IMR-90 (cell line): ENCODE results near the gene SREBF2. TPM values are rescaled to one million over a fixed set of nuclear protein-coding genes. Genes with fewer than 3 reads are reported as not detected.

ENCODE experiments used
- ATAC-seq: fragments of 200-7000 bp; cut with Tn5 transposase; 2 replicates; pipeline ENCODE4 v1.9.1; 2020; ENCODE audit warnings: low read depth, mild to moderate bottlenecking, moderate library complexity
- BruUV-seq: library from RNA; stranded (reverse); fragments of 400-500 nt; replicated peaks from 2 replicates; lab custom pipeline; 2021; lab: Mats Ljungman, UMichigan
- CTCF ChIA-PET: fragments of 300-600 bp; formaldehyde crosslinking; extraction: SDS; loops from one replicate; lab custom pipeline; 2021; ENCODE audit warnings: antibody characterized with exemption; lab: Yijun Ruan, JAX
- POLR2A ChIA-PET: fragments of 300-600 bp; sonication (Branson Sonifier 250); formaldehyde crosslinking; loops from one replicate; lab custom pipeline; 2022; ENCODE audit warnings: antibody characterized with exemption; ENCODE audit not compliant: unreplicated experiment; lab: Charles Lee
- DNase-seq: peaks from one replicate; pipeline ENCODE4 v3.0.0; 2013
- H2AFZ ChIP-seq: replicated peaks from 2 replicates; pipeline ENCODE3; 2013; ENCODE audit warnings: low read length, mild to moderate bottlenecking; ENCODE audit not compliant: poor library complexity
- H2AK5ac ChIP-seq: 2 replicates; pipeline ENCODE4 v1.6.1; 2013; ENCODE audit warnings: low read depth, low read length, inconsistent platforms
- H2AK9ac ChIP-seq: replicated peaks from 2 replicates; pipeline ENCODE3; 2013; ENCODE audit warnings: mild to moderate bottlenecking, low read depth, low read length, moderate library complexity; ENCODE audit not compliant: poor library complexity
- H2BK120ac ChIP-seq: 2 replicates; pipeline ENCODE4 v1.6.1; 2013; ENCODE audit warnings: low read depth, low read length, inconsistent platforms
- H2BK15ac ChIP-seq: 3 replicates; pipeline ENCODE4 v1.6.1; 2013; ENCODE audit warnings: low read depth, low read length, inconsistent platforms
- H2BK20ac ChIP-seq: 2 replicates; pipeline ENCODE4 v1.6.1; 2013; ENCODE audit warnings: low read depth, mild to moderate bottlenecking, inconsistent platforms, low read length, moderate library complexity
- H2BK5ac ChIP-seq: 2 replicates; pipeline ENCODE4 v1.6.1; 2013; ENCODE audit warnings: mild to moderate bottlenecking, low read depth, low read length, inconsistent platforms; ENCODE audit not compliant: poor library complexity, severe bottlenecking
- H3K14ac ChIP-seq: replicated peaks from 2 replicates; pipeline ENCODE4 v1.6.1; 2013; ENCODE audit warnings: low read depth, low read length, inconsistent platforms
- H3K18ac ChIP-seq: 2 replicates; pipeline ENCODE4 v1.6.1; 2013; ENCODE audit warnings: low read depth, low read length, control low read depth
- H3K23ac ChIP-seq: 2 replicates; pipeline ENCODE4 v1.6.1; 2013; ENCODE audit warnings: low read depth, low read length, inconsistent platforms
- H3K27ac ChIP-seq: 2 replicates; pipeline ENCODE4 v1.5.1; 2013; ENCODE audit warnings: mild to moderate bottlenecking, control low read depth, low read length; ENCODE audit not compliant: insufficient read depth
- H3K27me3 ChIP-seq: 2 replicates; pipeline ENCODE4 v1.6.1; 2013; ENCODE audit warnings: low read length; ENCODE audit not compliant: control insufficient read depth, insufficient read depth
- H3K36me3 ChIP-seq: 2 replicates; pipeline ENCODE4 v1.6.1; 2013; ENCODE audit warnings: low read length, mixed read lengths; ENCODE audit not compliant: control insufficient read depth, insufficient read depth
- H3K4ac ChIP-seq: 2 replicates; pipeline ENCODE4 v1.6.1; 2013; ENCODE audit warnings: low read depth, low read length, inconsistent platforms
- H3K4me1 ChIP-seq: 2 replicates; pipeline ENCODE4 v1.6.1; 2013; ENCODE audit warnings: low read length, mixed read lengths; ENCODE audit not compliant: control insufficient read depth, insufficient read depth
- H3K4me2 ChIP-seq: 2 replicates; pipeline ENCODE4 v1.6.1; 2013; ENCODE audit warnings: low read depth, mild to moderate bottlenecking, control low read depth, low read length, moderate library complexity
- H3K4me3 ChIP-seq: 2 replicates; pipeline ENCODE4 v1.5.1; 2013; ENCODE audit warnings: low read depth, mild to moderate bottlenecking, control low read depth, low read length, moderate library complexity; ENCODE audit not compliant: insufficient read depth
- H3K56ac ChIP-seq: 2 replicates; pipeline ENCODE4 v1.6.1; 2013; ENCODE audit warnings: low read length, inconsistent platforms; ENCODE audit not compliant: insufficient read depth; ENCODE audit errors: extremely low read depth
- H3K79me1 ChIP-seq, 2 experiments: 2 replicates each; pipeline ENCODE4 v1.6.1; 2013; ENCODE audit warnings: low read length in 2 of 2, inconsistent platforms in 1 of 2, low read depth in 1 of 2
- H3K9ac ChIP-seq: 2 replicates; pipeline ENCODE4 v1.6.1; 2013; ENCODE audit warnings: low read depth, low read length, control low read depth
- H3K9me1 ChIP-seq: 2 replicates; pipeline ENCODE4 v1.6.1; 2013; ENCODE audit warnings: low read length, inconsistent platforms; ENCODE audit not compliant: insufficient read depth
- H3K9me3 ChIP-seq: 2 replicates; pipeline ENCODE4 v1.6.1; 2013; ENCODE audit warnings: low read length; ENCODE audit not compliant: control insufficient read depth, insufficient read depth
- H4K20me1 ChIP-seq: 2 replicates; pipeline ENCODE4 v1.6.1; 2013; ENCODE audit warnings: low read length, inconsistent platforms; ENCODE audit not compliant: insufficient read depth
- H4K5ac ChIP-seq: 2 replicates; pipeline ENCODE4 v1.6.1; 2013; ENCODE audit warnings: mild to moderate bottlenecking, low read depth, low read length, control low read depth
- H4K8ac ChIP-seq, 2 experiments: 2 replicates each; pipeline ENCODE4 v1.6.1; 2013; ENCODE audit warnings: low read depth in 2 of 2, low read length in 2 of 2, control low read depth in 1 of 2, inconsistent platforms in 1 of 2
- H4K91ac ChIP-seq: 2 replicates; pipeline ENCODE4 v1.6.1; 2013; ENCODE audit warnings: low read depth, low read length, inconsistent platforms; ENCODE audit not compliant: insufficient read depth
- BHLHE40 ChIP-seq: fragments of 150-350 bp; IDR thresholded peaks from 2 replicates; pipeline ENCODE4 v1.6.1; 2016; ENCODE audit warnings: mild to moderate bottlenecking, low read depth, low read length
- CEBPB ChIP-seq: IDR thresholded peaks from 2 replicates; pipeline ENCODE4 v1.6.1; 2012; ENCODE audit warnings: low read depth, low read length, improper control_type of control experiment
- CHD1 ChIP-seq: IDR thresholded peaks from 2 replicates; pipeline ENCODE4 v1.6.1; 2012; ENCODE audit warnings: low read depth, low read length, improper control_type of control experiment
- FOS ChIP-seq: fragments of 150-350 bp; IDR thresholded peaks from 2 replicates; pipeline ENCODE4 v1.6.1; 2016; ENCODE audit warnings: low read depth, low read length
- MAZ ChIP-seq: IDR thresholded peaks from 2 replicates; pipeline ENCODE4 v1.6.1; 2012; ENCODE audit warnings: low read depth, mild to moderate bottlenecking, low read length, improper control_type of control experiment, moderate library complexity, borderline replicate concordance
- MXI1 ChIP-seq: IDR thresholded peaks from 2 replicates; pipeline ENCODE4 v1.6.1; 2012; ENCODE audit warnings: low read depth, mild to moderate bottlenecking, low read length, moderate library complexity, borderline replicate concordance
- NFE2L2 ChIP-seq: fragments of 150-350 bp; IDR thresholded peaks from 2 replicates; pipeline ENCODE4 v1.6.1; 2016; ENCODE audit warnings: low read depth, mild to moderate bottlenecking, low read length
- POLR2A ChIP-seq: IDR thresholded peaks from 2 replicates; pipeline ENCODE4 v1.6.1; 2012; ENCODE audit warnings: mild to moderate bottlenecking, low read depth, low read length
- RAD21 ChIP-seq: IDR thresholded peaks from 2 replicates; pipeline ENCODE4 v1.6.1; 2012; ENCODE audit warnings: low read length, improper control_type of control experiment
- RCOR1 ChIP-seq: IDR thresholded peaks from 2 replicates; pipeline ENCODE4 v1.6.1; 2012; ENCODE audit warnings: mild to moderate bottlenecking, low read length, improper control_type of control experiment; ENCODE audit not compliant: insufficient replicate concordance
- RFX5 ChIP-seq: IDR thresholded peaks from 2 replicates; pipeline ENCODE4 v1.8.0; 2012; ENCODE audit warnings: low read depth, mild to moderate bottlenecking, low read length, moderate library complexity
- SMC3 ChIP-seq: fragments of 150-350 bp; IDR thresholded peaks from 2 replicates; pipeline ENCODE4 v1.6.1; 2016; ENCODE audit warnings: low read depth, mild to moderate bottlenecking, antibody characterized with exemption, low read length, moderate library complexity
- WGBS, 2 experiments: methylation state at CpG; one replicate each; pipeline versions ENCODE4 v1.1.5 to v1.1.7; 2013; ENCODE audit warnings: missing lambda C conversion rate in 2 of 2; ENCODE audit not compliant: insufficient read length in 1 of 2; ENCODE audit errors: extremely low coverage in 2 of 2; 5-methylcytosine and 5-hydroxymethylcytosine counted together
- dilution Hi-C: fragments of 300-500 bp; cut with HindIII; formaldehyde crosslinking; loops from one replicate; pipeline ENCODE4 v1.14.3; 2018; ENCODE audit warnings: low sequenced_read_pairs; ENCODE audit not compliant: unreplicated experiment
- in situ Hi-C: fragments of 300-500 bp; cut with MboI; formaldehyde crosslinking; loops from 3 replicates; pipeline ENCODE4 v1.14.3; 2019; ENCODE audit warnings: low sequenced_read_pairs, inconsistent platforms, mixed read lengths
- intact Hi-C: fragments of 100-400 bp; cut with micrococcal nuclease; formaldehyde crosslinking; loops from 2 replicates; pipeline ENCODE4 v1.10.0; 2022
- polyA plus RNA-seq, 3 experiments: library from polyadenylated mRNA; depleted of rRNA; stranded (reverse); fragments of >200 nt; gene quantifications; 2 replicates each; pipeline ENCODE4 v1.2.3, GENCODE V29; 2012; ENCODE audit warnings: low replicate concordance in 1 of 3
- total RNA-seq: library from RNA; depleted of rRNA; stranded (reverse); fragments of >200 nt; gene quantifications from 2 replicates; pipeline ENCODE4 v1.2.3, GENCODE V29; 2012
- TF ChIP-seq, protein P1 (sequence below): conservative IDR thresholded peaks from 2 replicates; pipeline ENCODE4 v1.5.1; 2012; ENCODE audit warnings: mild to moderate bottlenecking, low read depth, low read length, improper control_type of control experiment
- TF ChIP-seq, protein P2 (sequence below): fragments of 150-350 bp; IDR thresholded peaks from 2 replicates; pipeline ENCODE4 v1.6.1; 2017; ENCODE audit warnings: mild to moderate bottlenecking, antibody characterized with exemption, low read length, low read depth
- TF ChIP-seq, protein P3 (sequence below): fragments of 150-350 bp; IDR thresholded peaks from 2 replicates; pipeline ENCODE4 v1.6.1; 2016; ENCODE audit warnings: low read depth, mild to moderate bottlenecking, low read length, moderate library complexity, borderline replicate concordance

The SREBF2 gene
- total and polyA plus RNA-seq, 2 of the 4 experiments (the other 2 are of a cell fraction), result 8.1 to 47.4 TPM

DNA sequence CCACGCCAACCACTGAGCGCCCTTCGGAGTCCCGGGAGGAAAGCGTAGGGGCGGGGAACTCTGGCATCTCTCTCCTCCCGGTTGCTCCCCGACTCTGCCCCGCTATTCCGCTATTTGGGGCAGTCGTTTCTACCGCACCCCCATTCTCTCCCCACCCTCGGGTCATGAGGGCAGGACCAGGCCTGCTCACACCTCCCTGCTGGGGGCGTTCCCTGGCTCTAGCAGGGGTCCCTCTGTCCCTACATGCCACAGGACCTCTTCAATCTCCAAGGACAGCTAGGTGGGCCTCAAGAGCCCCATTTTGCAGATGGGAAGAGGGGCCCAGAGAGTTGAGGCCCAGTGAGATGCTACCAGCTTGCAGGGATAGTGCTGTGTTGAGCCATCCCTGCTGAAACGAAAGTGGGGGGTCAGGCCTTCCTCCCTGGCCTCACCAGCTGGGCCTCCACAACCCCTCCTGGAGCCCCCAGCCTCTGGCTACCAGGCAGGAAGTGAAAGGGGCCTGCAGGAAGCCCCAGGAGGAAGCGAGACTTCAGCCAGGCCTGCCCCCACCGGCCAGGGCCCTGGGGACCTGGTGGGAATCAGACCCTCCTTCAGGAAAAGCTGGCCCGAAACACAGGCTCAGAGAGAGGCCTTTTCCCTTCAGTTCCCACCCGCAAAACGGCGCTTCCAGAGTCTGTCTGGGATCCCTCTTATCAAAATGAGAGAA, 87.5 kb downstream of the SREBF2 start:
- H4K20me1 ChIP-seq, result no peaks in the 10 kb centered on the region
- no peak overlapping the region for H3K27ac ChIP-seq
- no peak overlapping the region for H3K14ac ChIP-seq
- no peak overlapping the region for H2AK5ac ChIP-seq
- H2BK120ac ChIP-seq, result no peak overlapping the region
- no peak overlapping the region for H3K18ac ChIP-seq
- ChIA-PET CTCF (no interaction called here), POLR2A (no interaction called here)
- no peak overlapping the region for H3K9ac ChIP-seq
- in situ Hi-C loops (no loop called here), intact Hi-C loops (no loop called here), dilution Hi-C loops (no loop called here)
- H3K56ac ChIP-seq, result no peak overlapping the region
- no peak overlapping the region for H4K91ac ChIP-seq
- H3K79me1 ChIP-seq, result no peaks in the 10 kb centered on the region
- no peak overlapping the region for H4K5ac ChIP-seq
- no peak overlapping the region for H3K23ac ChIP-seq
- WGBS, 2 experiments, result 61% methylated on average over 4 of the region's 21 CpGs; no CpG with 5 or more reads in 1 of the 2 experiments
- no peak overlapping the region for H2BK5ac ChIP-seq
- H4K8ac ChIP-seq, result no peak overlapping the region
- no peak overlapping the region for H2BK20ac ChIP-seq
- H2BK15ac ChIP-seq, result no peak overlapping the region
- no peak overlapping the region for H2AFZ ChIP-seq
- BruUV-seq, result no TSS peak
- no peak for ATAC-seq
- no peaks in the 10 kb centered on the region for H3K9me3 ChIP-seq
- H3K9me1 ChIP-seq, result no peaks in the 10 kb centered on the region; the same call in 1 of the 2 replicates
- DNase-seq, result no peak
- H3K4me1 ChIP-seq, result no peaks in the 10 kb centered on the region; the same call in 1 of the 2 replicates
- H3K27me3 ChIP-seq, result peaks cover 36% of the 10 kb centered on the region
- H3K36me3 ChIP-seq, result no peaks in the 10 kb centered on the region
- no peak overlapping the region for H3K4ac ChIP-seq
- no peak overlapping the region for H2AK9ac ChIP-seq
- no peak overlapping the region for H3K4me2 ChIP-seq
- H3K4me3 ChIP-seq, result no peak overlapping the region
- TF ChIP-seq BHLHE40 (no peak), SMC3 (no peak), CEBPB (no peak), CHD1 (no peak), FOS (no peak), RCOR1 (no peak), RFX5 (no peak), MAZ (no peak), NFE2L2 (no peak), MXI1 (no peak), RAD21 (no peak), POLR2A (no peak)
- TF ChIP-seq, protein P1, sequence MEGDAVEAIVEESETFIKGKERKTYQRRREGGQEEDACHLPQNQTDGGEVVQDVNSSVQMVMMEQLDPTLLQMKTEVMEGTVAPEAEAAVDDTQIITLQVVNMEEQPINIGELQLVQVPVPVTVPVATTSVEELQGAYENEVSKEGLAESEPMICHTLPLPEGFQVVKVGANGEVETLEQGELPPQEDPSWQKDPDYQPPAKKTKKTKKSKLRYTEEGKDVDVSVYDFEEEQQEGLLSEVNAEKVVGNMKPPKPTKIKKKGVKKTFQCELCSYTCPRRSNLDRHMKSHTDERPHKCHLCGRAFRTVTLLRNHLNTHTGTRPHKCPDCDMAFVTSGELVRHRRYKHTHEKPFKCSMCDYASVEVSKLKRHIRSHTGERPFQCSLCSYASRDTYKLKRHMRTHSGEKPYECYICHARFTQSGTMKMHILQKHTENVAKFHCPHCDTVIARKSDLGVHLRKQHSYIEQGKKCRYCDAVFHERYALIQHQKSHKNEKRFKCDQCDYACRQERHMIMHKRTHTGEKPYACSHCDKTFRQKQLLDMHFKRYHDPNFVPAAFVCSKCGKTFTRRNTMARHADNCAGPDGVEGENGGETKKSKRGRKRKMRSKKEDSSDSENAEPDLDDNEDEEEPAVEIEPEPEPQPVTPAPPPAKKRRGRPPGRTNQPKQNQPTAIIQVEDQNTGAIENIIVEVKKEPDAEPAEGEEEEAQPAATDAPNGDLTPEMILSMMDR, result no peak
- TF ChIP-seq, protein P2, sequence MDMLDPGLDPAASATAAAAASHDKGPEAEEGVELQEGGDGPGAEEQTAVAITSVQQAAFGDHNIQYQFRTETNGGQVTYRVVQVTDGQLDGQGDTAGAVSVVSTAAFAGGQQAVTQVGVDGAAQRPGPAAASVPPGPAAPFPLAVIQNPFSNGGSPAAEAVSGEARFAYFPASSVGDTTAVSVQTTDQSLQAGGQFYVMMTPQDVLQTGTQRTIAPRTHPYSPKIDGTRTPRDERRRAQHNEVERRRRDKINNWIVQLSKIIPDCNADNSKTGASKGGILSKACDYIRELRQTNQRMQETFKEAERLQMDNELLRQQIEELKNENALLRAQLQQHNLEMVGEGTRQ, result no peak
- TF ChIP-seq, protein P3, sequence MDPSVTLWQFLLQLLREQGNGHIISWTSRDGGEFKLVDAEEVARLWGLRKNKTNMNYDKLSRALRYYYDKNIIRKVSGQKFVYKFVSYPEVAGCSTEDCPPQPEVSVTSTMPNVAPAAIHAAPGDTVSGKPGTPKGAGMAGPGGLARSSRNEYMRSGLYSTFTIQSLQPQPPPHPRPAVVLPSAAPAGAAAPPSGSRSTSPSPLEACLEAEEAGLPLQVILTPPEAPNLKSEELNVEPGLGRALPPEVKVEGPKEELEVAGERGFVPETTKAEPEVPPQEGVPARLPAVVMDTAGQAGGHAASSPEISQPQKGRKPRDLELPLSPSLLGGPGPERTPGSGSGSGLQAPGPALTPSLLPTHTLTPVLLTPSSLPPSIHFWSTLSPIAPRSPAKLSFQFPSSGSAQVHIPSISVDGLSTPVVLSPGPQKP, result no peak
